HG03066 (cell line): ENCODE measurements around the gene DPF1.

ENCODE experiments used
- ATAC-seq: cut with Tn5 transposase; IDR thresholded peaks from one replicate; pipeline ENCODE4 v1.9.1; 2021; ENCODE audit warnings: low read depth; ENCODE audit not compliant: unreplicated experiment

The DPF1 gene

GRCh38 chr19:38221919-38222830 is 1.8 kb downstream of the DPF1 start:
- ATAC-seq = no peak

GRCh38 chr19:38221421-38221820 is 2.6 kb downstream of the DPF1 start:
- ATAC-seq = no peak

DNA sequence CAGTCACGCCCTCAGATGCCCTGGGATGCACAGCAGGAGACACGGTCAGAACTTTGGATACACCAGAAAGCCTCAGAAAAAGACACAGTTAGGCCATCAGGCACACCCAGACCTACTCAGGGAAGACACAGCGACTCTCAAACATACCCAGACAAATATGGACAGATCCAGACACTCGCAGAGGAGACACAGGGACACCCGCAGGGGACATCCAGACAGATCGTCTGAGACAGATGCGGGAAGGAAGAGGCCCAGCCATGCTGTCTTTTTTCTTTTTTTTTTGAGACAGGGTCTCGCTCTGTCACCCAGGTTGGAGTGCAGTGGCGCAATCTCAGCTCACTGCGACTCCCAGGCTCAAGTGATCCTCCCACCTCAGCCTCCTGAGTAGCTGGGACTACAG is 4.8 kb downstream of the DPF1 start:
- ATAC-seq = no peak

GRCh38 chr19:38218204-38218603 is 5.8 kb downstream of the DPF1 start:
- ATAC-seq = no peak

- ATAC-seq = no peak
These were observed 7.0 kb downstream of the DPF1 start for GRCh38 chr19:38216785-38217641.

DNA sequence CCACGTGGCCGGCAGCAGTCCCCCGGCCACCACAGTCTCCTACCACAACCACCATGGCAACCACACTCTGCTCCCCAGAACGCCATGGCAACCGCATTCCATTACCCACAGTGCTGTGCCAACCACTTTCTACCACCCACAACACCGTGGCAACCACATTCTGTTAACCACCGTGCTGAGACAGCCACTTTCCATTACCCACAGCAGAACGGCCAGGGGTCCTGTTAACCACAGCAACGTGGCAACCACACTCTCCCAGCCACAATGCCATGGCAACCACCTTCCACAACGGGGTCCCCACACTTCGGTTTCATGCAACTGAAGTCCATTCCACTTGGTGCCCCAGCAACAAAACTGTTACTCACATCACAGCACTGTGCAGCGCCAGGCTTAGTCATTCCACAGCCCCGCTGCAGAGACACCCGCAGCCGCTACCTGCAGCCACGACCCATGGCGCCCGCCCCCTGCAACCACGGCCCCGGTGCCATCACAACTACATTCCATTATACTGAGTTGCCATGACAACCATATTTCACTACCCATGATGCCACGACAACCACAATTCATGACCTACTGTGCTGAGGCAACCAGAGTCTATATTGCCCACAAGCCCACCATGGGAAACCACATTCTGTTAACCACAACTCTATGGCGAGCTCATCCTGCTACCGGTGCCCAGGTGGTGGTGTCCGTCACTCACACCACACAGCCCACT is 10.0 kb downstream of the DPF1 start:
- peak; percentile 54 for ATAC-seq

- no peak for ATAC-seq
These were observed 10.6 kb downstream of the DPF1 start for GRCh38 chr19:38213469-38213868.

DNA sequence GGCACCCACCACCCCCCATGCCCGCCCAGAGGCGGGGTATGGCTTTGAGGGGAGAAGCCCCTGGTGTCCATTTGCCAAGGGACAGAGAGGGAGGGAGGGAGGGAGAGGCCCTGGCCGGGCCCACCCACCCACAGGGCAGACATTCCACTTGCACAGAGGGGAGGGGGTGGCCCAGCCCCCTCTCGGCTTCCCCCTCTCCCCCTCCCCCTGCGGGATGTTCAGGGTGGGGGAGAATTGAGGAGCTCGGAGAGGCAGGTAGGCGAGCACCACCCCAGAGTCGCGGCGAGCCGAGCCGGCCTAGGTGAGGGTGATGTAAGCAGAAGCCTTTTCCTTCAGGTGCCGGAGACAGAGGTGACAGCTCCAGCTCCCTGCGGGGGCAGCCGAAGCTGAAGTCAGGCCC is 12.3 kb downstream of the DPF1 start:
- ATAC-seq = no peak

GRCh38 chr19:38211151-38211591 is 12.9 kb downstream of the DPF1 start:
- ATAC-seq = no peak

DNA sequence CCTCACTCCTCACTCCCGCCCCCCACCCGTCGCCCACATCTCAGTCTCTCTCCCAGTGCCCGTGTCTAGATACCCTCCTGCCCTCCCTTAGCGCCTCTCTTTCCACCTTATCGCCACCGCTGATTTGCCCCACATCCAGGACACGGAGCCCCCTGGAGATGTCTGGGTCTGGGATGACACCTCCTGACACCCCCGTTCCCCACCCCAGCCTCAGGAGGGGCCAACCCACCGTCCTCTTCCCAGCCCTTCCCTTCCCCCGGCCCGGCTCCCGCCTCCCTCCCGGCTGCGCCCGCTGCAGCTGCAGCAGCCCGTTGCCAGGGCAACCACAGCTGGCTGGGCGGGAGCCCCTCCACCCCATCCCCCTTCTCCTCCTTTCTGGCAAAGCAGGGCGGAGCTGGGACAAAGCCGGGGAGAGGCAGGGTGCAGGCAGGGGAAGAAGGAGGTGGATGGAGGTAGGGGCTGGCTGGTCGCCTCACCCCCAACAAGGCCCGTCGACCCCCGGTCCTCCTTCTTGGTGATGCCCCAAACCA is 13.5 kb downstream of the DPF1 start:
- no peak for ATAC-seq

DNA sequence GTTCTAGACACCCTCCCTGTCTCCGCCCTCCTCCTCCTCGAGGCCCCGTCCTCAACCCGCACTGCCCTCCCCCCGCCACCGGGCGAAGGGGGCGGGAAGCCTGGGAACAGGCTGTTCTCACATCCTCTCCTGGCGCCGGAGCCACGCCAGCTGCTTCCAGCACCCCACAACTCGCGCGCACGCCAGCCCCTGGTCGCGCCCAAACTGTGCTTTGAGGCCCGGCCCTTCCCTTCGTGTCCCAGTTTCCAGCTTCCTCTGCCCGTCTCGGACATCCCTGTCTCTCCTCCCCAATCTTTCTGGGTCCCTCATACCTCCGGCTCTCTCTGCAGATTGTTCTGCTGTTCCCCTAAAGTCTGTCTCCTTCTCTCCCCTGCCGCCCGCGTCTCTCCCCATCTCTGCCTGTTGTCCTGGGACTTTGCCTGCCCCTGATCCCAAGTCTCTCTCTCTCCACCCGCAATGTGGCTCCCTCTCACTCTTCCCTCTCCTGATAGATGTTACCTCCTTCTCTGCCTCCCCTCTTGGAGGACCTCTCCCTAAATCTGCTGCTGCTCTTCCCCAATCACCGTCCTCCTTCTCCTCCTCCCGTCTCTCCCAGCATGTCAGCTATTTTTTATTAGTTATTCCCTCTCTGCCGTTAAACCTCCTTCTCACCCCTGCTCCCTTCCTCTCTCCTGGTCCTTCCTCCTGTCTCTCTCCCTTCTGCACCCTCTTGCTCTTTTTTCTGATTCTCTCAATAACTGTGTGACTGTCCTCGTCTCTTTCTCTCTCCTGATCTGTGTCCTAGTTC is 14.2 kb downstream of the DPF1 start:
- no peak for ATAC-seq

DNA sequence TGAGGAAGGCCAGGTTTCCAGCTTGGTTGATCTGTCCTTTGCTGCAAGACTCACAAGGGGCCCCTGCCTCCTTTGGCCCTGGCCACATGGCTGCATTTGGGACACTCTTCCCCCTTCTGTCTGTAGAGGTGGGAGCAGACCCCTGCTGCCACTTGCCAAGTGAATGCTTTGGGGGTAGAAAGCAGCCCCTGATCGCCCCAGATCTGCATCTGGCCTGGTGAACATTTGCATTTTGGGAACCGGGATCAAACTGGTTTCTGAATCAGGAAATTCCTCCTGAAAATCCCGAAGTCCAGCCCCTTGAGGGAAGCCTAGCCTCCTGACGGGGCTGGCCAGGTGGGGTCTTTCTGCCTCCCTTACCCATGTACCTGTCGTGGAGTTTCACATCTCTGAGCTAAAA is 14.9 kb downstream of the DPF1 start:
- no peak for ATAC-seq

- no peak for ATAC-seq
These were observed 15.5 kb downstream of the DPF1 start for GRCh38 chr19:38208571-38208970.

DNA sequence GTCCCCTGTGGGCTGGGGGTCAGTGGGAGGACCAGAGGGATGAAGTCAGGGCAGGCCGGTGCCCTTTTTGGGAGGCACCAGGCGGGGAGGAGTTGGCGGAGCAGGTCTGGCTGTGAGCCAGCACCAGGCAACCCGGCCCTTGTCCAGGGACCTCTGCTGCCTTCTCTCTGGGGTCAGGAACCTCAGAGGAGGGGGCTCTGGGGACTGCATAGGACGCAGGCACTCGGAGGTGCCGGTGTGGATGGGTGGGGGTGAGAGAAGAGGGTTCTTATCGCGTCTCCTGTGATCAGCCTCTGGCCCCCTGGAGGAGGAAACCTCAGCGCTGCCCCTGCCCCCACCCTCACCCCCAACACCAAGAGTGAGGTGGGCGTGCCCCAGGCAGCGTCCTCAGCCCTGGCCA is 16.5 kb downstream of the DPF1 start:
- ATAC-seq = no peak

GRCh38 chr19:38206928-38207327 is 17.1 kb downstream of the DPF1 start:
- no peak for ATAC-seq

DNA sequence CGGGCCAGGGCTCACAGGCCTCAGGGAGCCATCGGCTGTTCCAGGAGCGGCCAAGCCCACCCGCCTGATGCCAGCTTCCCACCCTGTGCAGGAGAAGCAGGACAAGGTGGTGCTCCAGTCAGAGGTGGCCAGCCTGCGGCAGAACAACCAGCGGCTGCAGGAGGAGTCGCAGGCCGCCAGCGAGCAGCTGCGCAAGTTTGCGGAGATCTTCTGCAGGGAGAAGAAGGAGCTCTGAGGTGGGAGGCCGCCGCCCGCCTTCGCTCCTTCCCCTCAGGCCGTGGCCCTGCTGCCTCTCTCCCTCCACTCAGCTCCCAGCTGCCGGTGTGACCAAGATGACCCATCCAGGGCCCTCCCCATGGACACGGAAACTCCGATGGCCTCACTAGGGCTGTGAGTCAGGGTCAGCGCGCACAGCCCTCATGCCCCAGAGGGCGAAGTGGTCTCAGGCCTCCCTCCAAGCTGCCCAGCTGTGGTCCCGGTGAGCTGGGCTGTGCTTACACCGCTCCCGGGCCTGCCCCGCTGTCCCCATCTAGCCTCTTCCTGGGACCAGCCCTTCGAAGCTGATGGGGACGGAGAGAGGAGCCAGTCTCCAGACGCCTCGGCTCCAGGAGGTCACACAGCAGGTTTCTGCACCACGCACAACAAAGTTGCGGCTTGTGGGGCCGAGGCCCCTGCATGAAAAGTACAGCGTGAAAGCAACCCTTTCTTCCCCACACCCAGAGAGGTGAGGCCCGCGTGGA is 17.8 kb downstream of the DPF1 start:
- ATAC-seq = no peak

- ATAC-seq = no peak
These were observed 19.3 kb downstream of the DPF1 start for GRCh38 chr19:38204728-38205127.

DNA sequence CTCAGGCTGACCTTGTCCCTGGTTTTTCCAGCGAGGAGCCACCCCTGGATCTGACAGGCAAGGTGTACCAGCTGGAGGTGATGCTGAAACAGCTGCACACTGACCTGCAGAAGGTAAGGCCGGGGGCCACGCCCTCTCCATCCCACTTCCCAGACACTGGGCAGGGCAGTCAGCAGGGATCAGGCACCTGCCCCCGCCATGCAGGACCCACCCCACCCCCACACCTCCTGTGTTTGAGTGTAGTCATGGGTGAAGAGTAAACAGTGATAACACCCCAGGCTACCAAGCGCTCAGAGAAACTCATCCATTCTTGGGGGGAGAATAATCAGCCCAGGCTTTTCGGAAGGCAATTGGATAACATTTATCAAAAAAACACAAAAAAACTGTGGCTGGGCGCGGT is 19.9 kb downstream of the DPF1 start:
- ATAC-seq = no peak

GRCh38 chr19:38203197-38203596 is 20.8 kb downstream of the DPF1 start:
- no peak for ATAC-seq
